GM12891 (cell line): ENCODE data around the gene VCAN.

Experiments
- PAX5 ChIP-seq: IDR thresholded peaks from 2 replicates; pipeline ENCODE4 v1.6.1; 2011; ENCODE audit warnings: low read length, moderate library complexity, mild to moderate bottlenecking; ENCODE audit not compliant: insufficient read depth, severe bottlenecking
- POLR2A ChIP-seq: IDR thresholded peaks from 2 replicates; pipeline ENCODE4 v1.6.1; 2011; ENCODE audit warnings: low read depth, low read length, control low read depth
- POLR2AphosphoS5 ChIP-seq: IDR thresholded peaks from 2 replicates; pipeline ENCODE4 v1.6.1; 2011; ENCODE audit warnings: low read depth, low read length, control low read depth
- SPI1 ChIP-seq: IDR thresholded peaks from 2 replicates; pipeline ENCODE4 v1.6.1; 2011; ENCODE audit warnings: low read depth, low read length, control low read depth
- TAF1 ChIP-seq: IDR thresholded peaks from 2 replicates; pipeline ENCODE4 v1.6.1; 2011; ENCODE audit warnings: low read depth, low read length, control low read depth

GRCh38 chr5:83451955-83452354 is 19.6 kb upstream of the VCAN start:
- TF ChIP-seq POLR2AphosphoS5, result no peak
- TF ChIP-seq POLR2A, result no peak
- no peak for TF ChIP-seq TAF1
- TF ChIP-seq SPI1, result no peak
- TF ChIP-seq PAX5, result no peak
